HG03432 (cell line): ENCODE results near the gene ZNF805.
"Not testable (repeated sequence)": the region's sequence is repeated elsewhere in the genome, so short reads cannot be mapped to it uniquely, and the experiment has no call there.

Experiments
- ATAC-seq: cut with Tn5 transposase; IDR thresholded peaks from one replicate; pipeline ENCODE4 v1.9.1; 2021; ENCODE audit warnings: mild to moderate bottlenecking, moderate library complexity; ENCODE audit not compliant: unreplicated experiment

The ZNF805 gene

GRCh38 chr19:57267291-57267690, 26.9 kb downstream of the ZNF805 start:
- ATAC-seq, result no peak

- peak; percentile 41 for ATAC-seq
Measured at GRCh38 chr19:57269515-57270250, 29.3 kb downstream of the ZNF805 start.

- ATAC-seq, result no peak
Measured at GRCh38 chr19:57271280-57271679, 30.8 kb downstream of the ZNF805 start.

- no peak for ATAC-seq
Measured at GRCh38 chr19:57273014-57273413, 32.6 kb downstream of the ZNF805 start.

- ATAC-seq, result no peak
Measured at GRCh38 chr19:57276430-57276829, 36.0 kb downstream of the ZNF805 start.

GRCh38 chr19:57278481-57278880, 38.0 kb downstream of the ZNF805 start:
- not testable (repeated sequence) for ATAC-seq

- peak; percentile 69 for ATAC-seq
Measured at GRCh38 chr19:57279418-57280164, 39.2 kb downstream of the ZNF805 start.

- peak; percentile 80 for ATAC-seq
Measured at GRCh38 chr19:57280165-57280961, 39.9 kb downstream of the ZNF805 start, which contains the start of gene ZNF460. Gene ZNF460, plus strand, starts transcription at chr19:57280485. Its CDS starts 322 bp downstream, at chr19:57280807.

- no peak for ATAC-seq
Measured at GRCh38 chr19:57280962-57281400, 40.5 kb downstream of the ZNF805 start.

GRCh38 chr19:57282011-57282643, 41.7 kb downstream of the ZNF805 start:
- ATAC-seq, result no peak

GRCh38 chr19:57288373-57288772, 47.9 kb downstream of the ZNF805 start:
- ATAC-seq, result no peak

- ATAC-seq, result no peak
Measured at GRCh38 chr19:57290970-57291369, 50.5 kb downstream of the ZNF805 start.

GRCh38 chr19:57292547-57292946, 52.1 kb downstream of the ZNF805 start:
- no peak for ATAC-seq

GRCh38 chr19:57293719-57294118, 53.3 kb downstream of the ZNF805 start:
- ATAC-seq, result no peak

GRCh38 chr19:57302020-57302465, 61.6 kb downstream of the ZNF805 start:
- no peak for ATAC-seq

- ATAC-seq, result no peak
Measured at GRCh38 chr19:57302727-57303401, 62.4 kb downstream of the ZNF805 start.
